Activated CD8-positive, alpha-beta T cell treated with anti-CD3 and anti-CD28 coated beads for 36 hours (primary cell): ENCODE measurements around the gene UGT1A3. TPM values are rescaled to one million over a fixed set of nuclear protein-coding genes. Genes with fewer than 3 reads are reported as not detected.
"Not testable (repeated sequence)": the region's sequence is repeated elsewhere in the genome, so short reads cannot be mapped to it uniquely, and the experiment has no call there.

Experiments used
- ATAC-seq: fragments of 200-7000 bp; cut with Tn5 transposase; one replicate; pipeline ENCODE4 v1.10.0; 2021; ENCODE audit warnings: mild to moderate bottlenecking, moderate library complexity
- CTCF ChIA-PET: fragments of 350-600 bp; sonication (Branson Sonifier 250); formaldehyde crosslinking; loops from one replicate; lab custom pipeline; 2021; ENCODE audit warnings: antibody characterized with exemption; lab: Charles Lee
- POLR2A ChIA-PET: fragments of 350-600 bp; sonication (Branson Sonifier 250); formaldehyde crosslinking; loops from one replicate; lab custom pipeline; 2021; ENCODE audit warnings: antibody characterized with exemption; lab: Charles Lee
- DNase-seq: peaks from one replicate; pipeline ENCODE4 v3.0.0-alpha.2; 2020
- H3K27ac Mint-ChIP-seq: one replicate; pipeline ENCODE4 v1.8.0; 2021; ENCODE audit warnings: mild to moderate bottlenecking, mixed read lengths
- H3K27me3 Mint-ChIP-seq: one replicate; pipeline ENCODE4 v1.8.0; 2021; ENCODE audit warnings: mixed read lengths
- H3K36me3 Mint-ChIP-seq: one replicate; pipeline ENCODE4 v1.8.0; 2021; ENCODE audit warnings: low read depth, mixed read lengths
- H3K4me1 Mint-ChIP-seq: one replicate; pipeline ENCODE4 v1.8.0; 2021; ENCODE audit warnings: low read depth, mixed read lengths
- H3K4me3 Mint-ChIP-seq: one replicate; pipeline ENCODE4 v1.8.0; 2021; ENCODE audit warnings: mild to moderate bottlenecking, moderate library complexity, mixed read lengths
- H3K9me3 Mint-ChIP-seq: one replicate; pipeline ENCODE4 v1.8.0; 2021; ENCODE audit warnings: mixed read lengths
- CTCF ChIP-seq: fragments of 200-600 bp; IDR thresholded peaks from one replicate; pipeline ENCODE4 v1.8.0; 2022; ENCODE audit warnings: antibody characterized with exemption, mild to moderate bottlenecking
- intact Hi-C: fragments of 100-400 bp; cut with micrococcal nuclease; formaldehyde crosslinking; loops from one replicate; pipeline ENCODE4 v1.10.0; 2022
- total RNA-seq, 2 experiments: library from RNA; stranded (reverse); gene quantifications; one replicate each; pipeline ENCODE4 v1.2.3, GENCODE V29; 2021

The UGT1A3 gene
- total RNA-seq, 2 experiments from 2014 or later: not detected

- intact Hi-C loops: no loop called here
- Mint-ChIP-seq H3K36me3 (no peaks in the 10 kb centered on the region), H3K9me3 (no peaks in the 10 kb centered on the region), H3K27me3 (peaks cover 19% of the 10 kb centered on the region), H3K27ac (no peak overlapping the region), H3K4me1 (no peaks in the 10 kb centered on the region), H3K4me3 (no peak overlapping the region)
- ChIA-PET POLR2A (no interaction called here), CTCF (no interaction called here)
- DNase-seq (no peak), ATAC-seq (no peak)
- TF ChIP-seq CTCF: no peak
These were observed 12.0 kb downstream of the UGT1A3 start for GRCh38 chr2:233740870-233741269.

- no peaks in the 10 kb centered on the region for H3K36me3 Mint-ChIP-seq
- H3K9me3 Mint-ChIP-seq: no peaks in the 10 kb centered on the region
- no peak overlapping the region for H3K4me3 Mint-ChIP-seq
- CTCF ChIA-PET: no interaction called here
- no peak for ATAC-seq
- intact Hi-C loops: no loop called here
- DNase-seq: no peak
- POLR2A ChIA-PET: no interaction called here
- peaks cover 24% of the 10 kb centered on the region for H3K27me3 Mint-ChIP-seq
- no peak overlapping the region for H3K27ac Mint-ChIP-seq
- no peaks in the 10 kb centered on the region for H3K4me1 Mint-ChIP-seq
- no peak for TF ChIP-seq CTCF
These were observed 14.8 kb downstream of the UGT1A3 start for GRCh38 chr2:233743464-233744259.

- H3K4me1 Mint-ChIP-seq: no peaks in the 10 kb centered on the region
- no peak for TF ChIP-seq CTCF
- ATAC-seq (no peak), DNase-seq (no peak)
- no peak overlapping the region for H3K4me3 Mint-ChIP-seq
- H3K9me3 Mint-ChIP-seq: peaks cover 4% of the 10 kb centered on the region
- no peaks in the 10 kb centered on the region for H3K36me3 Mint-ChIP-seq
- intact Hi-C loops: no loop called here
- ChIA-PET POLR2A (no interaction called here), CTCF (no interaction called here)
- H3K27ac Mint-ChIP-seq: no peak overlapping the region
- H3K27me3 Mint-ChIP-seq: peaks cover 21% of the 10 kb centered on the region
These were observed 16.4 kb downstream of the UGT1A3 start for GRCh38 chr2:233745073-233745755.

GRCh38 chr2:233745838-233746237 is 17.0 kb downstream of the UGT1A3 start:
- H3K4me1 Mint-ChIP-seq, intact Hi-C loops, ATAC-seq, H3K9me3 Mint-ChIP-seq, DNase-seq, CTCF ChIA-PET, H3K4me3 Mint-ChIP-seq, H3K36me3 Mint-ChIP-seq, H3K27ac Mint-ChIP-seq, POLR2A ChIA-PET: not testable (repeated sequence)
- H3K27me3 Mint-ChIP-seq: peaks cover 20% of the 10 kb centered on the region

GRCh38 chr2:233746475-233747282 is 17.8 kb downstream of the UGT1A3 start:
- Mint-ChIP-seq H3K27ac (no peak overlapping the region), H3K4me3 (no peak overlapping the region), H3K36me3 (no peaks in the 10 kb centered on the region), H3K9me3 (peaks cover 11% of the 10 kb centered on the region), H3K27me3 (peaks cover 16% of the 10 kb centered on the region), H3K4me1 (no peaks in the 10 kb centered on the region)
- no peak for TF ChIP-seq CTCF
- no peak for DNase-seq
- POLR2A ChIA-PET: interaction anchor here (0.6 kb wide), 1 partner anchor 204 kb away, joined by 3 read pairs; no protein-coding TSS in a partner anchor
- intact Hi-C loops: no loop called here
- no peak for ATAC-seq
- CTCF ChIA-PET: no interaction called here
